ENCODE data around the gene SMARCC1.

GRCh38 chr3:47666118-47666517 is 115.6 kb downstream of the SMARCC1 start:
- TF ChIP-seq CTCF (IDR thresholded peaks at IDR 0.05) = no peak
- no peak for TF ChIP-seq TCF7L2 (IDR thresholded peaks at IDR 0.05; ENCODE audit: low read depth, low read length)
- no peak for TF ChIP-seq POLR2AphosphoS5 (IDR thresholded peaks at IDR 0.05; ENCODE audit: low read depth, low read length)

Data from Panc1 (cell line).